Fibroblast of peridontal ligament (primary cell): ENCODE results near the gene ITK.

Experiments
- DNase-seq: peaks from one replicate; pipeline ENCODE4 v3.0.0-alpha.2; 2010; ENCODE audit errors: extremely low read depth

Gene ITK

DNA sequence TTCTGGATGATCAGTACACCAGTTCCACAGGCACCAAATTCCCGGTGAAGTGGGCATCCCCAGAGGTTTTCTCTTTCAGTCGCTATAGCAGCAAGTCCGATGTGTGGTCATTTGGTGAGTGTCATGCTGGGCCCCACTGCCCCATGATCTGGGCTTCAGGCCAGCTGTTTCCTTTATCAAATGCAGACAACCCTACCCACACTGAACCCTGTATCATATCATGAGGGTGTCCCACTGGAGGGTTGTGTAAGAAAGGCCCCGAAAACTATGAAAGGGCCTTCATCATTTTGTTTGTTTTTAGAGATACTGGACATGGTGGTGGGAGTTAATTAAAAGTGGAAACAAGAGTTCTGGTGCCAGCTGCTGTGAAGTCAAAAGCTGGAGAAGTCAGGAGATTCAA lies 65.2 kb downstream of the ITK start:
- no peak for DNase-seq

DNA sequence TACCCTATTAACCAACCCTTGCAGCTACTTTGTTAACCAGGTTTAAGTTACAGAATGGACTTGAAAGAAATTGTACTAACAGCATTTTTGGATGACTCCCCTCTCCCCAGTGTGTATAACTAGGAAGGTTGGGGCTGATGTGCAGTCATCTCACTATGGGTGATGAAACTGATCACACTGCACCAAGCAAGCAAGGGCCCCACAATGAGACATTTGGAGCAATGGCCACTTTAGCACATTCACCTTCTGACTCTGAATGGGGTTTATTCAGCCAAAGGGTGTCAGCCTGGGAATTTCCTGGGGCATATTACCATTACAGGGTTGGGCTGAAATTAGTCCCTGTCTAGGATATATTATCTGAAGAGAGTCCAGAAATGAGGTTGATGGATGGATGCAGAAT lies 66.6 kb downstream of the ITK start:
- DNase-seq: no peak

GRCh38 chr5:157248821-157249470 lies 68.3 kb downstream of the ITK start:
- DNase-seq: no peak

DNA sequence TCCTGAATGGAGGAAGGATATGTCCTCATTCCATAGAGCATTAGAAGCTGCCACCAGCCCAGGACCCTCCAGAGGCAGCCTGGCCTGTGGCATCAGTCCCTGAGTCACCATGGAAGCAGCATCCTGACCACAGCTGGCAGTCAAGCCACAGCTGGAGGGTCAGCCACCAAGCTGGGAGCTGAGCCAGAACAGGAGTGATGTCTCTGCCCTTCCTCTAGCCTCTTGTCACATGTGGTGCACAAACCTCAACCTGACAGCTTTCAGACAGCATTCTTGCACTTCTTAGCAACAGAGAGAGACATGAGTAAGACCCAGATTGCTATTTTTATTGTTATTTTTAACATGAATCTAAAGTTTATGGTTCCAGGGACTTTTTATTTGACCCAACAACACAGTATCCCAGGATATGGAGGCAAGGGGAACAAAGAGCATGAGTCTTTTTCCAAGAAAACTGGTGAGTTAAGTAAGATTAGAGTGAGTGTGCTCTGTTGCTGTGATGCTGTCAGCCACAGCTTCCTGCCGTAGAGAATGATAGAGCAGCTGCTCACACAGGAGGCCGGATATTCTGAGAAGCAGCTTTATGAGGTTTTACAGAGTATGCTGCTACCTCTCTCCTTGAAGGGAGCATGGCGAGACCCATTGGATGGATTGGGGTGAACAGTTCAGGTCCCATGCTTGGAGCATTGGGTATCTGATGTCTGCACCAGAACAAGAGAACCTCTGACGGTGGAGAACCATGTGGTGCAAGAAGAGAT lies 72.2 kb downstream of the ITK start:
- DNase-seq: no peak

DNA sequence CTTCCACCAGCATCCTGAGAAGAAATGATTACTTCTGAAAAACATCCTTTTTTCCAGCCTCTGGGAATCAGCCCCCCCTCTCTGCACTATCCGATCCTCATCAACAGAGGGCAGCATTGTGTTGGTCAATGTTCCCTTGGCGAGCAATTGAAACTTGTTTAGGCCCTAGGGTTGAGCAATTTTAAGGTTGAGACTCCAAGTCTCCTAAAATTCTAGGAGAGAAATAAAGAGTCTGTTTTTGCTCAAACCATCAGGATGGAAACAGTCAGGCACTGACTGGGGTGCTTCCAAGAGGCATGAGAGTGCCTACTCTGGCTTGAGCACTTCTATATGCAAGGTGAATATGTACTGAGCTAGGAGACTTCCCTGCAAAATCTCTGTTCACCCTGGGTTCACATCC lies 72.9 kb downstream of the ITK start:
- peak; percentile 77 for DNase-seq

DNA sequence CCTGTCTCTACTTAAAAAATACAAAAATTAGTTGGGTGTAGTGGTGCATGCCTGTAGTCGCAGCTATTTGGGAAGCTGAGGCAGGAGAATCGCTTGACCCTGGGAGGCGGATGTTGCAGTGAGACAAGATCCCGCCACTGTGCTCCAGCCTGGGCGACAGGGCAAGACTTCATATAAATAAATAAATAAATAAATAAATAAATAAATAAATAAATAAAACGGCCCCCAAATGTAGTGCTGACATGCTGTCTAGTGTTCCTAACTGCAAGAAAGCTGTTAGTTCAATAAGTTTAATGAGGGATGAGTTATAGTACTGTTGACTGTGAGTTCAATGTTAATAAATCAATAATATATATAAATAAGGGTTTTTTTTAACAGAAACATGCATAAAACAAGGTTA lies 77.8 kb downstream of the ITK start:
- DNase-seq: no peak

- DNase-seq: no peak
Measured at GRCh38 chr5:157259699-157260098, 79.1 kb downstream of the ITK start.

GRCh38 chr5:157263496-157264090 lies 83.0 kb downstream of the ITK start:
- no peak for DNase-seq

DNA sequence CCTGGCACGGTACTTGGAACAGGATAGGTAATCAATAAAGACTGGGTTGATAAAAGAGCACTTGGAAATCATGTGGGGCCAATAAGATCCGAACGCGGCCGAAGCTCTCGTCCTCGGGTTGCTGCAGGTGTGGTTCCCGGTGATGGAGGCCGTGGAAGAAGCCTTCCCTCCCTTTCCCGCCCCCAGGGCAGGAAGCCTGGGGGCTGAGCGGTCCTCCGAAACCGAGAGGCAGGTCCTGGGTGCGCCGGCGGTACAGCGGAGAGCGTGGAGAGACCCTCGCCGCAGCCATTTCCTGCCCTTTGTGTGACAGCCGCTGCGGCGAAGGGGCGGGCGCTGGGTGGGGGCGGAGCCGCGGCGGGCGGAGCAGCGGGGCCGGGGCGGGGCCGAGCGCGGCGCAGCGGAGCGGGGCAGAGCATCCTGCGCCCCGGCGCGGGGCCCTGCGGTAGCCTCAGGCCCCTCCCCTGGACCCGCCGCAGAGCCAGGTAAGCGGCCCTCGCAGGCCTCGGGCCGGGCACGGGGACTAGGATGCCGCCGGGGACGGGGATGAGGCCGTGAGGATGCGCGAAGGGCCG lies 85.2 kb downstream of the ITK start, which contains the start of gene CYFIP2:
Gene CYFIP2, plus strand, starts transcription at position 410 of the 572 bp plus-strand sequence. CDS start 19,239 bp downstream, outside the sequence.
- DNase-seq: no peak

- DNase-seq: no peak
Measured at GRCh38 chr5:157266286-157267007, 85.8 kb downstream of the ITK start.

- no peak for DNase-seq
Measured at GRCh38 chr5:157267025-157267424, 86.4 kb downstream of the ITK start.

GRCh38 chr5:157267761-157268480 lies 87.3 kb downstream of the ITK start:
- no peak for DNase-seq

DNA sequence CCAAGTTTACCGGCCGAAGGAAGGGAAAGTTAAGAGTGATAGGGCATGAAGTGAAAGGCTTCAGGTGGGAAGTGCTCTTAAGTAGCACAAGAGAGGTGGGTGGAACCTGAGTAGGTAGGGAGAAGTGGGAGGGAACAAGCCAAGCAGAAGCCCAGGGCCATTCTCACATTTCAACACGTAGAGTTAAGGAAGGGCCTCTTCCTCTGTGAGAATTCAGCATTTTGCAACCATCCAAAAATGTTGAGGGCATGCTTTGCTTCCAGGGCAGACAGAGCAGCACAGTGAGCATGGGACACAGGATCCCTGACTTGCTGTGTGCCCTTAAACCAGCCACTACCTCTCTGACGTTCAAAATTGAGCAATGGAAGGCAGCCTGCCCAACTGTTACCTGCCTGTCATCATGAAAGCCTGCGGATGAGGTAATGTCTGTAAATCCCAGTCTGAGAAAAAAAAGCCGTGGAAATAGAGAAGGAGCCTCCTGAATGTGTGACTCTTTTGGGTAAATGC lies 88.6 kb downstream of the ITK start:
- DNase-seq: no peak

DNA sequence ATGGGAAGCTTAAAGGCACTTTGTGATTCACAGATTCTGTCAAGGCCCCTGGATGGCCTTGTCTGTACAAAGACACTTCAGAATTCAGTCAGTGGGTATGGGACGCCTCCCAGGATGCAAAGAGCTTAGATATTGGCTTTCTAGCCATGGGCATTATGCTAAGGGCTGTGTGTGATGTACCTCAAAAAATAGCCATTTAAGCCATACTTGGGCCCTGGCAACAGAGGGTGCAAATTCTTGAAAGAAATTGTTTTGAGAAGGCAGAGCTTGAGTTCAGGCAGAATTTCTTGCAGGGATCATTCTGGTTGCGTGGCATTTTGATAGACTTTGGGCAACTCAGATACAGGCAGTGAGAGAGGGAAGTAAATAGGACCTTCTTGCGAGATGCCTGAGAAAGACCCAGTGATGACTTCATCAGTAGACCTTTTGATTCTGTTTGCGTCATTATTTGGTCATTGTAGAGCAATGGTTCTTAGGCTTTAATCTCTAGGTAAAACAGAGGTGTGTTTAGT lies 89.2 kb downstream of the ITK start:
- DNase-seq: no peak

DNA sequence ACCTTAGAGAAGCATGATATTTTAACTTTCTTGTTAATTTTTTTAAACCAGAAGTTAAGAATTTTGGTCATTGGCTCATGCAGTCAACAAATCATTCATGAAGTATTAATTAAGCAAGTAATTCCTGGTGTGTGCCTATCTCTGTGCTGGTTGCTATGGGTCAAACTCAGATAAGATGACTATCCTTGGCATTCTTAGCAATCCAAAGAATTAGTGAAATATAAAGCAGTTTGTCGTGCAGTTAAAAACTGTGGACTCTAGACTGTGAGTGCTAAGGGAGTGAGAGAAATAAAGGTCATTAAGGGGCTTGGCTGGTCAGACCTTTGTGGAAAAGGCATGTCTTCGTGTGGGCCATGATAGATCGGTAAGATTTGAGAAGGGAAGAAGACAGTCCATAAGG lies 90.1 kb downstream of the ITK start:
- no peak for DNase-seq

GRCh38 chr5:157271740-157272271 lies 91.2 kb downstream of the ITK start:
- DNase-seq: no peak

GRCh38 chr5:157273131-157273556 lies 92.5 kb downstream of the ITK start:
- no peak for DNase-seq

GRCh38 chr5:157275403-157275802 lies 94.8 kb downstream of the ITK start:
- DNase-seq: no peak

DNA sequence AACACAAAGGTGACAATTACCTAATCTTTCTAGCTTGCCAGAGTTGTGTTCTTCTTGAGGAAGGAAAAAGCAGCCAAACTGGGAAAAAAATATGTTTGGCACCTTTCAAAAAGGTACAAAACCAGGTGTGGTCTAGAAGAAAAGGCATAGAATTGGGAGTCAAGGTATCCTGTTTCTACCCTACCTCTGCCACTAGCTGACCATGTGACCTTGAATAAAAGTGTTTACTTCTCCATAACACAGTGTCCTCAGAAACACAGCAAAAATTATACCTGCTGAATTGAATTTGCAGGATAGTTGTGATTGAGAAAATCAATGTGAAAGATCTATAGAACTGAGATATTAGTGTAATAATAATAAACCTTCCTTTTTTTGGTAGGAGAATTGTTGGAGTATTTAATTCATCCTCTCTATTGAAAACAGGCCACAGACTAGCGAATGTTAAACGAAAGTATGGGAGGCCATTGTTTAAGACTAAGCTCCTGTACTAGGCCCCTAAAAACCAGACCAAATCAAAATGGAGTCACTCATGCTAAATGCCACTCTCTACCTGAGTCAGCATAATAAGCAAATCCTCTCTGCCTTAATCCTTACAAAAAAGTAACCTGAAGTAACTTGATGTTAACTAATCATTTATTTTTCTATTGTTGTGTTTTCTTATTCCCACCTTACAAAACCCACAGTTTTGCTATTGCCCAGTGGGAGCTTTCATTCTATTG lies 97.8 kb downstream of the ITK start:
- DNase-seq: no peak
